ENCODE results near the gene DCAF6.

Gene DCAF6

GRCh38 chr1:167909691-167910180 lies 26.7 kb upstream of the DCAF6 start:
- H4K20me1 ChIP-seq, result no peaks in the 10 kb centered on the region
- H3K4me1 ChIP-seq, result no peaks in the 10 kb centered on the region
- no peak overlapping the region for H3K4me3 ChIP-seq
- TF ChIP-seq Cebpa-rat (IDR thresholded peaks at IDR 0.05), result no peak
- H3K27ac ChIP-seq, result no peak overlapping the region
- no peak overlapping the region for H3K4me2 ChIP-seq
- H3K36me3 ChIP-seq, result peaks cover 5% of the 10 kb centered on the region; the same call in 1 of the 2 replicates
- peaks cover 18% of the 10 kb centered on the region for H3K9me3 ChIP-seq
- H3K27me3 ChIP-seq, result no peaks in the 10 kb centered on the region
- H3K9ac ChIP-seq, result no peak overlapping the region

GRCh38 chr1:167910530-167910929 lies 26.0 kb upstream of the DCAF6 start:
- no peaks in the 10 kb centered on the region for H4K20me1 ChIP-seq
- peaks cover 18% of the 10 kb centered on the region for H3K9me3 ChIP-seq
- H3K4me3 ChIP-seq, result no peak overlapping the region
- H3K4me2 ChIP-seq, result no peak overlapping the region
- H3K36me3 ChIP-seq, result peaks cover 7% of the 10 kb centered on the region
- H3K9ac ChIP-seq, result no peak overlapping the region
- no peak overlapping the region for H3K27ac ChIP-seq
- TF ChIP-seq Cebpa-rat (IDR thresholded peaks at IDR 0.05), result no peak
- no peaks in the 10 kb centered on the region for H3K4me1 ChIP-seq
- H3K27me3 ChIP-seq, result no peaks in the 10 kb centered on the region

- Histone ChIP-seq H3K9me3 (peaks cover 18% of the 10 kb centered on the region), H4K20me1 (no peaks in the 10 kb centered on the region), H3K27ac (no peak overlapping the region), H3K9ac (no peak overlapping the region), H3K36me3 (peaks cover 15% of the 10 kb centered on the region), H3K4me2 (no peak overlapping the region), H3K27me3 (no peaks in the 10 kb centered on the region), H3K4me1 (no peaks in the 10 kb centered on the region), H3K4me3 (no peak overlapping the region)
- TF ChIP-seq Cebpa-rat (IDR thresholded peaks at IDR 0.05), result no peak
These were observed 25.1 kb upstream of the DCAF6 start for GRCh38 chr1:167911413-167911812.

GRCh38 chr1:167912294-167912693 lies 24.2 kb upstream of the DCAF6 start:
- H3K4me3 ChIP-seq, result no peak overlapping the region
- H3K27ac ChIP-seq, result no peak overlapping the region
- no peaks in the 10 kb centered on the region for H4K20me1 ChIP-seq
- H3K9me3 ChIP-seq, result peaks cover 18% of the 10 kb centered on the region
- no peak overlapping the region for H3K9ac ChIP-seq
- H3K4me1 ChIP-seq, result no peaks in the 10 kb centered on the region
- H3K4me2 ChIP-seq, result no peak overlapping the region
- peaks cover 20% of the 10 kb centered on the region for H3K36me3 ChIP-seq
- no peaks in the 10 kb centered on the region for H3K27me3 ChIP-seq
- no peak for TF ChIP-seq Cebpa-rat (IDR thresholded peaks at IDR 0.05)

- Histone ChIP-seq H3K27ac (no peak within 1 kb of the TSS), H4K20me1 (no peaks in the 10 kb centered on the region), H3K4me3 (no peak within 1 kb of the TSS), H3K9me3 (peaks cover 18% of the 10 kb centered on the region), H3K4me2 (no peak within 1 kb of the TSS), H3K9ac (no peak within 1 kb of the TSS), H3K36me3 (peaks cover 24% of the 10 kb centered on the region), H3K4me1 (no peaks in the 10 kb centered on the region), H3K27me3 (no peaks in the 10 kb centered on the region)
- no peak for TF ChIP-seq Cebpa-rat (IDR thresholded peaks at IDR 0.05)
These were observed 22.5 kb upstream of the DCAF6 start, which contains the start of gene ADCY10 for GRCh38 chr1:167913895-167914496. ADCY10 (minus strand) TSS chr1:167914134; CDS start chr1:167905140, 8,994 bp downstream.

GRCh38 chr1:167915569-167915968 lies 20.9 kb upstream of the DCAF6 start:
- peaks cover 27% of the 10 kb centered on the region for H3K36me3 ChIP-seq
- TF ChIP-seq Cebpa-rat (IDR thresholded peaks at IDR 0.05), result no peak
- no peak overlapping the region for H3K4me2 ChIP-seq
- no peak overlapping the region for H3K27ac ChIP-seq
- H3K4me3 ChIP-seq, result no peak overlapping the region
- no peaks in the 10 kb centered on the region for H3K27me3 ChIP-seq
- no peaks in the 10 kb centered on the region for H3K4me1 ChIP-seq
- H4K20me1 ChIP-seq, result no peaks in the 10 kb centered on the region
- no peak overlapping the region for H3K9ac ChIP-seq
- H3K9me3 ChIP-seq, result 0 out of 2 replicates have a peak, but pooled peaks cover 2% of the 10 kb centered on the region

GRCh38 chr1:167916766-167917511 lies 19.5 kb upstream of the DCAF6 start:
- no peak overlapping the region for H3K27ac ChIP-seq
- H3K9me3 ChIP-seq, result no peaks in the 10 kb centered on the region

GRCh38 chr1:167922023-167922422 lies 14.5 kb upstream of the DCAF6 start:
- H3K36me3 ChIP-seq, result peaks cover 9% of the 10 kb centered on the region
- H3K4me1 ChIP-seq, result no peaks in the 10 kb centered on the region

More at GRCh38 chr1:167916766-167917511, 19.5 kb upstream of the DCAF6 start:
- Histone ChIP-seq H3K36me3 (peaks cover 27% of the 10 kb centered on the region), H3K27me3 (no peaks in the 10 kb centered on the region), H3K4me2 (no peak overlapping the region), H4K20me1 (no peaks in the 10 kb centered on the region), H3K4me3 (no peak overlapping the region), H3K4me1 (no peaks in the 10 kb centered on the region), H3K9ac (no peak overlapping the region)
- no peak for TF ChIP-seq Cebpa-rat (IDR thresholded peaks at IDR 0.05)

GRCh38 chr1:167922611-167923074 lies 13.8 kb upstream of the DCAF6 start:
- H4K20me1 ChIP-seq, result no peaks in the 10 kb centered on the region
- no peak overlapping the region for H3K4me2 ChIP-seq
- peaks cover 4% of the 10 kb centered on the region; the same call in 1 of the 2 replicates for H3K36me3 ChIP-seq
- H3K9me3 ChIP-seq, result no peaks in the 10 kb centered on the region
- no peak overlapping the region for H3K4me3 ChIP-seq
- no peak for TF ChIP-seq Cebpa-rat (IDR thresholded peaks at IDR 0.05)
- no peaks in the 10 kb centered on the region for H3K27me3 ChIP-seq
- H3K27ac ChIP-seq, result no peak overlapping the region
- no peak overlapping the region for H3K9ac ChIP-seq
- 0 out of 2 replicates have a peak, but pooled peaks cover 4% of the 10 kb centered on the region for H3K4me1 ChIP-seq

More at GRCh38 chr1:167922023-167922422, 14.5 kb upstream of the DCAF6 start:
- no peaks in the 10 kb centered on the region for H4K20me1 ChIP-seq
- no peak overlapping the region for H3K9ac ChIP-seq
- H3K4me2 ChIP-seq, result no peak overlapping the region
- H3K4me3 ChIP-seq, result no peak overlapping the region
- no peaks in the 10 kb centered on the region for H3K27me3 ChIP-seq
- no peak for TF ChIP-seq Cebpa-rat (IDR thresholded peaks at IDR 0.05)
- no peaks in the 10 kb centered on the region for H3K9me3 ChIP-seq
- H3K27ac ChIP-seq, result no peak overlapping the region
